ENCODE measurements around the gene ZNF697. TPM values are rescaled to one million over a fixed set of nuclear protein-coding genes. Genes with fewer than 3 reads are reported as not detected.

Gene ZNF697
- total RNA-seq, 1 experiment from 2014 or later = 4.8 TPM

GRCh38 chr1:119656410-119656955 is 8.4 kb upstream of the ZNF697 start:
- no peaks in the 10 kb centered on the region for H3K36me3 ChIP-seq (ENCODE audit: insufficient read depth, low read length, poor library complexity, severe bottlenecking)
- H3K27ac ChIP-seq (ENCODE audit: low read depth, low read length, poor library complexity, severe bottlenecking) = no peak overlapping the region
- no peak overlapping the region for H3K4me3 ChIP-seq (ENCODE audit: low read depth, low read length, poor library complexity, severe bottlenecking)
- H3K9me3 ChIP-seq (ENCODE audit: low read depth, low read length, poor library complexity, severe bottlenecking) = no peaks in the 10 kb centered on the region
- ChIA-PET CTCF (no interaction called here), POLR2A (ENCODE audit: low non-redundant PET) (no interaction called here)
- H3K4me1 ChIP-seq (ENCODE audit: insufficient read depth, low read length, poor library complexity, severe bottlenecking) = peaks cover 3% of the 10 kb centered on the region
- intact Hi-C loops (cut with micrococcal nuclease; ENCODE audit: unreplicated experiment) = no loop called here
- no TSS peak for BruUV-seq (replicated peaks)
- no peak for TF ChIP-seq EZH2 (IDR thresholded peaks at IDR 0.05; ENCODE audit: borderline replicate concordance, low read depth, low read length, poor library complexity, severe bottlenecking)
- no peak for TF ChIP-seq CTCF (conservative IDR thresholded peaks at IDR 0.05; ENCODE audit: low read depth, low read length)
- peaks cover 13% of the 10 kb centered on the region for H3K27me3 ChIP-seq (replicated peaks; ENCODE audit: insufficient read depth, low read depth, low read length, poor library complexity)
- no peak for DNase-seq (ENCODE audit: low spot score)

DNA sequence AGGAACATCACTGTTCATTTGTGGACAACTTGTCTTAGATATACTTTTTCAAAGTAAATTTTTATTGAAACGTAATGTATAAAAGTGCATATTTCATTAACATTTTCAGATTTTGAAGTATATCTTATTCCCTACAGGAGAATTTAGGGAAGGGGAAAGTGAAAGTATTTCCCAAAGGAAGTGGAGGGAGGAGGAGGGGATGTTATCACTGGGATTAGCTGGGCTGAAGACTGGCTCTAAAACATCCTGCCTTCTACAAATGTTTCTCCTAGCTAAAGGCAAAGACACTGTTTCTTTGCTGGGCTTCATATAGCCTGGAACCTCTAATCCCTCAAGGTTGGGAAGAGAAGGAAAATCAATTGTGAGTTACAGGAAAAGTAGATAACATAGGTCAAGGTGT is 7.1 kb upstream of the ZNF697 start:
- DNase-seq (ENCODE audit: low spot score) = no peak
- intact Hi-C loops (cut with micrococcal nuclease; ENCODE audit: unreplicated experiment) = no loop called here
- peaks cover 16% of the 10 kb centered on the region for H3K27me3 ChIP-seq (replicated peaks; ENCODE audit: insufficient read depth, low read depth, low read length, poor library complexity)
- no peak overlapping the region for H3K27ac ChIP-seq (ENCODE audit: low read depth, low read length, poor library complexity, severe bottlenecking)
- CTCF ChIA-PET = no interaction called here
- H3K9me3 ChIP-seq (ENCODE audit: low read depth, low read length, poor library complexity, severe bottlenecking) = no peaks in the 10 kb centered on the region
- POLR2A ChIA-PET (ENCODE audit: low non-redundant PET) = no interaction called here
- peaks cover 3% of the 10 kb centered on the region for H3K4me1 ChIP-seq (ENCODE audit: insufficient read depth, low read length, poor library complexity, severe bottlenecking)
- no TSS peak for BruUV-seq (replicated peaks)
- H3K36me3 ChIP-seq (ENCODE audit: insufficient read depth, low read length, poor library complexity, severe bottlenecking) = no peaks in the 10 kb centered on the region
- no peak for TF ChIP-seq CTCF (conservative IDR thresholded peaks at IDR 0.05; ENCODE audit: low read depth, low read length)
- no peak for TF ChIP-seq EZH2 (IDR thresholded peaks at IDR 0.05; ENCODE audit: borderline replicate concordance, low read depth, low read length, poor library complexity, severe bottlenecking)
- H3K4me3 ChIP-seq (ENCODE audit: low read depth, low read length, poor library complexity, severe bottlenecking) = no peak overlapping the region

GRCh38 chr1:119653839-119654170 is 5.7 kb upstream of the ZNF697 start:
- H3K4me1 ChIP-seq (ENCODE audit: insufficient read depth, low read length, poor library complexity, severe bottlenecking) = peaks cover 2% of the 10 kb centered on the region
- ChIA-PET POLR2A (ENCODE audit: low non-redundant PET) (no interaction called here), CTCF (no interaction called here)

More at GRCh38 chr1:119653839-119654170, 5.7 kb upstream of the ZNF697 start:
- H3K27ac ChIP-seq (ENCODE audit: low read depth, low read length, poor library complexity, severe bottlenecking) = no peak overlapping the region
- no peak for DNase-seq (ENCODE audit: low spot score)
- no peaks in the 10 kb centered on the region for H3K36me3 ChIP-seq (ENCODE audit: insufficient read depth, low read length, poor library complexity, severe bottlenecking)
- no peak overlapping the region for H3K4me3 ChIP-seq (ENCODE audit: low read depth, low read length, poor library complexity, severe bottlenecking)
- intact Hi-C loops (cut with micrococcal nuclease; ENCODE audit: unreplicated experiment) = no loop called here
- H3K27me3 ChIP-seq (replicated peaks; ENCODE audit: insufficient read depth, low read depth, low read length, poor library complexity) = peaks cover 16% of the 10 kb centered on the region
- TF ChIP-seq EZH2 (IDR thresholded peaks at IDR 0.05; ENCODE audit: borderline replicate concordance, low read depth, low read length, poor library complexity, severe bottlenecking) (no peak), CTCF (conservative IDR thresholded peaks at IDR 0.05; ENCODE audit: low read depth, low read length) (no peak)
- no TSS peak for BruUV-seq (replicated peaks)
- no peaks in the 10 kb centered on the region for H3K9me3 ChIP-seq (ENCODE audit: low read depth, low read length, poor library complexity, severe bottlenecking)

All from A673 (cell line).